ENCODE results near the gene EXOC3. TPM values are rescaled to one million over a fixed set of nuclear protein-coding genes. Genes with fewer than 3 reads are reported as not detected.
"Not testable (repeated sequence)": the region's sequence is repeated elsewhere in the genome, so short reads cannot be mapped to it uniquely, and the experiment has no call there.

EXOC3 gene
- total RNA-seq, 1 experiment from 2014 or later, result 155 TPM

DNA sequence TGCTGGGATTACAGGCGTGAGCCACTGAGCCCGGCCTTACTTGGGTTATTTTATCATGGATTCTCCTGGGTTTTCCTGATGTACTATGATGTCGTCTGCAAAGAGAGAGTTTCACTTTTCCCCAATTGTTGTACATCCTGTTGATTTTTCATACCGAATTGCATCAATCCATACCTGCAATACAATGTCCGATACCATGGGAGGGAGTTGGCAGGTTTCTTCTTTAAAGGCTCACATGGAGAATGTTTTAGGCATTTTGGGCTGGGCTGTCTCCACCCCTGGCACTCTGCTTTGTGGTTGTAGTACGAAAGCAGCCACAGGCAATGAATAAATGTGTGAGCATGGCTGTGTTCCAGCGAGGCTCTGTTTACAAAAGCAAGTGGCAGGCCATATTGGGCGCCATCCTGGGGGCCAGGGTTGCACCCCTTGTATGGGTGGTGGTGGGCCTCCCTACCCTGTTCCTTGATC is 35.1 kb upstream of the EXOC3 start:
- Histone ChIP-seq H2AFZ (no peak overlapping the region), H3K9me2 (ENCODE audit: insufficient read depth) (no peaks in the 10 kb centered on the region), H3K4me2 (no peak overlapping the region), H4K20me1 (ENCODE audit: insufficient read depth) (no peaks in the 10 kb centered on the region), H3K4me1 (replicated peaks; ENCODE audit: insufficient read depth) (no peaks in the 10 kb centered on the region), H3K79me2 (ENCODE audit: low read depth) (no peaks in the 10 kb centered on the region), H3K9me3 (ENCODE audit: insufficient read depth, low read depth) (no peaks in the 10 kb centered on the region), H3F3A (ENCODE audit: insufficient read depth, low read depth) (no peaks in the 10 kb centered on the region), H3K27ac (no peak overlapping the region), H3K4me3 (no peak overlapping the region), H3K36me3 (ENCODE audit: low read depth) (no peaks in the 10 kb centered on the region), H3K27me3 (ENCODE audit: insufficient read depth, low read depth) (no peaks in the 10 kb centered on the region)
- no TSS peak for BruUV-seq (replicated peaks)
- ChIA-PET CTCF (no interaction called here), POLR2A (ENCODE audit: unreplicated experiment) (interaction anchor here (0.7 kb wide), 1 partner anchor 124 kb away, joined by 3 read pairs; no protein-coding TSS in a partner anchor)
- no peak for DNase-seq
- intact Hi-C loops (cut with micrococcal nuclease; ENCODE audit: unreplicated experiment), result no loop called here
- TF ChIP-seq, protein P1, sequence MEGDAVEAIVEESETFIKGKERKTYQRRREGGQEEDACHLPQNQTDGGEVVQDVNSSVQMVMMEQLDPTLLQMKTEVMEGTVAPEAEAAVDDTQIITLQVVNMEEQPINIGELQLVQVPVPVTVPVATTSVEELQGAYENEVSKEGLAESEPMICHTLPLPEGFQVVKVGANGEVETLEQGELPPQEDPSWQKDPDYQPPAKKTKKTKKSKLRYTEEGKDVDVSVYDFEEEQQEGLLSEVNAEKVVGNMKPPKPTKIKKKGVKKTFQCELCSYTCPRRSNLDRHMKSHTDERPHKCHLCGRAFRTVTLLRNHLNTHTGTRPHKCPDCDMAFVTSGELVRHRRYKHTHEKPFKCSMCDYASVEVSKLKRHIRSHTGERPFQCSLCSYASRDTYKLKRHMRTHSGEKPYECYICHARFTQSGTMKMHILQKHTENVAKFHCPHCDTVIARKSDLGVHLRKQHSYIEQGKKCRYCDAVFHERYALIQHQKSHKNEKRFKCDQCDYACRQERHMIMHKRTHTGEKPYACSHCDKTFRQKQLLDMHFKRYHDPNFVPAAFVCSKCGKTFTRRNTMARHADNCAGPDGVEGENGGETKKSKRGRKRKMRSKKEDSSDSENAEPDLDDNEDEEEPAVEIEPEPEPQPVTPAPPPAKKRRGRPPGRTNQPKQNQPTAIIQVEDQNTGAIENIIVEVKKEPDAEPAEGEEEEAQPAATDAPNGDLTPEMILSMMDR (conservative IDR thresholded peaks at IDR 0.05), result no peak
- no peak for TF ChIP-seq EZH2 (IDR thresholded peaks at IDR 0.05; ENCODE audit: low read depth)

DNA sequence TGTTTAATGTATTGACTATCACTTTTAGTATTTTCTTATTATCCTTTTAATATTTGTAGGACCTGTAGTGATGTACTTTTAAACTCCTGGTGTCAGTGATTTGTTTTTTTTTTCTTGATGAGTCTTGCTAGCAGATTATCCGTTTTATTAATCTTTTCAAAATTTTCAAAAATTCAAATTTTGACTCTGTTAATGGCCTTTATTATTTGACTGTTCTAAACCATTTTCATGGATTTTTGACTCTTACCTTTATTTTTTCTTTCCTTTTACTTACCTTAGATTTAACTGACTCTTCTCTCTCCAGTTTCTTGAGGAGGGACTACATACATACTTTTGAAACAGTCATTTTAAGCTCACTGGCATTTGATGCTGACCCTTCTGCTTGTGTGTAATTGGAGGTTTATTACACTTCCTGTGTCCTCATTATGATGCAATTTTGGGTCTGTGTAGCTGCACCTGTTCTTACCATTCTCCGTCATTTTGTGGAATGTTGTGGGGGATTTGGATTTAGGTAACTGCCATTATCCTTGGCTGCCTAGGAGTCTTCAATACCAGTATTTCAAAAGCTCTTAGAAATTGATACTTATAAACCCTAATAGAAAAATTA is 32.0 kb upstream of the EXOC3 start:
- H3K4me1 ChIP-seq (replicated peaks; ENCODE audit: insufficient read depth), result no peaks in the 10 kb centered on the region
- H3K27me3 ChIP-seq (ENCODE audit: insufficient read depth, low read depth), result no peaks in the 10 kb centered on the region
- no peaks in the 10 kb centered on the region for H3F3A ChIP-seq (ENCODE audit: insufficient read depth, low read depth)
- no peaks in the 10 kb centered on the region for H3K36me3 ChIP-seq (ENCODE audit: low read depth)
- intact Hi-C loops (cut with micrococcal nuclease; ENCODE audit: unreplicated experiment), result no loop called here
- H4K20me1 ChIP-seq (ENCODE audit: insufficient read depth), result no peaks in the 10 kb centered on the region
- POLR2A ChIA-PET (ENCODE audit: unreplicated experiment), result interaction anchor here (0.6 kb wide), 1 partner anchor 1564 kb away, joined by 4 read pairs; no protein-coding TSS in a partner anchor
- no peak overlapping the region for H3K4me2 ChIP-seq
- H3K9me2 ChIP-seq (ENCODE audit: insufficient read depth), result no peaks in the 10 kb centered on the region
- BruUV-seq (replicated peaks), result no TSS peak
- no peaks in the 10 kb centered on the region for H3K9me3 ChIP-seq (ENCODE audit: insufficient read depth, low read depth)
- CTCF ChIA-PET, result interaction anchor here (0.5 kb wide), 1 partner anchor 126 kb away, joined by 7 read pairs; no protein-coding TSS in a partner anchor
- no peak overlapping the region for H2AFZ ChIP-seq
- H3K27ac ChIP-seq, result no peak overlapping the region
- H3K79me2 ChIP-seq (ENCODE audit: low read depth), result no peaks in the 10 kb centered on the region
- no peak overlapping the region for H3K4me3 ChIP-seq
- no peak for TF ChIP-seq EZH2 (IDR thresholded peaks at IDR 0.05; ENCODE audit: low read depth)
- TF ChIP-seq, protein P1 (conservative IDR thresholded peaks at IDR 0.05), result no peak
- no peak for DNase-seq

DNA sequence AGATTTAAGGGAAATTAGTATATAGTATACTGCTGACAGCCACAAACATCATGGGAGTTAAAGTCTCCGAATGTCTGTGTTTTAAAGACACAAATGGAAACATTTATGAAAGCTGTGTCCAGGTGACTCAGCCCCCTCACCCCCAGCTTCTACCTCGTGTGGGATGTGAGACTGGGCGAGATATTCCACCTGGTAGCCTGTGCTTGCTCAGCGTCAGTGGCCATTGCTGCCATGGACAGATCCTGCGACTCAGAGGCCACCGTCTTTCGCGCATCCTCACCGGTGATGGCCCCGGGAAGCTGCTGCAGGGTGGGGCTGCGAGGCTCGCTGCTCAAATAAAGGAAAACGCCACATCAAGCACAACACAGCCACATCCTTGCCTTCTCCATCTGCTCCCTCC is 31.2 kb upstream of the EXOC3 start:
- H4K20me1 ChIP-seq (ENCODE audit: insufficient read depth), result no peaks in the 10 kb centered on the region
- no peaks in the 10 kb centered on the region for H3K9me2 ChIP-seq (ENCODE audit: insufficient read depth)
- no peak overlapping the region for H3K4me2 ChIP-seq
- no peaks in the 10 kb centered on the region for H3F3A ChIP-seq (ENCODE audit: insufficient read depth, low read depth)
- TF ChIP-seq EZH2 (IDR thresholded peaks at IDR 0.05; ENCODE audit: low read depth), result no peak
- TF ChIP-seq, protein P1 (conservative IDR thresholded peaks at IDR 0.05), result no peak
- H3K4me3 ChIP-seq, result no peak overlapping the region
- no peaks in the 10 kb centered on the region for H3K79me2 ChIP-seq (ENCODE audit: low read depth)
- no peak overlapping the region for H3K27ac ChIP-seq
- CTCF ChIA-PET, result no interaction called here
- H2AFZ ChIP-seq, result no peak overlapping the region
- intact Hi-C loops (cut with micrococcal nuclease; ENCODE audit: unreplicated experiment), result loop anchor here (2.0 kb wide), 1 partner anchor 17 kb away; no protein-coding TSS in a partner anchor
- no peaks in the 10 kb centered on the region for H3K27me3 ChIP-seq (ENCODE audit: insufficient read depth, low read depth)
- no peaks in the 10 kb centered on the region for H3K36me3 ChIP-seq (ENCODE audit: low read depth)
- POLR2A ChIA-PET (ENCODE audit: unreplicated experiment), result interaction anchor here (0.5 to 0.6 kb wide), 2 partner anchors 771 to 1563 kb away, joined by 4 read pairs; no protein-coding TSS in a partner anchor
- no TSS peak for BruUV-seq (replicated peaks)
- H3K4me1 ChIP-seq (replicated peaks; ENCODE audit: insufficient read depth), result no peaks in the 10 kb centered on the region
- no peaks in the 10 kb centered on the region for H3K9me3 ChIP-seq (ENCODE audit: insufficient read depth, low read depth)
- DNase-seq, result no peak

DNA sequence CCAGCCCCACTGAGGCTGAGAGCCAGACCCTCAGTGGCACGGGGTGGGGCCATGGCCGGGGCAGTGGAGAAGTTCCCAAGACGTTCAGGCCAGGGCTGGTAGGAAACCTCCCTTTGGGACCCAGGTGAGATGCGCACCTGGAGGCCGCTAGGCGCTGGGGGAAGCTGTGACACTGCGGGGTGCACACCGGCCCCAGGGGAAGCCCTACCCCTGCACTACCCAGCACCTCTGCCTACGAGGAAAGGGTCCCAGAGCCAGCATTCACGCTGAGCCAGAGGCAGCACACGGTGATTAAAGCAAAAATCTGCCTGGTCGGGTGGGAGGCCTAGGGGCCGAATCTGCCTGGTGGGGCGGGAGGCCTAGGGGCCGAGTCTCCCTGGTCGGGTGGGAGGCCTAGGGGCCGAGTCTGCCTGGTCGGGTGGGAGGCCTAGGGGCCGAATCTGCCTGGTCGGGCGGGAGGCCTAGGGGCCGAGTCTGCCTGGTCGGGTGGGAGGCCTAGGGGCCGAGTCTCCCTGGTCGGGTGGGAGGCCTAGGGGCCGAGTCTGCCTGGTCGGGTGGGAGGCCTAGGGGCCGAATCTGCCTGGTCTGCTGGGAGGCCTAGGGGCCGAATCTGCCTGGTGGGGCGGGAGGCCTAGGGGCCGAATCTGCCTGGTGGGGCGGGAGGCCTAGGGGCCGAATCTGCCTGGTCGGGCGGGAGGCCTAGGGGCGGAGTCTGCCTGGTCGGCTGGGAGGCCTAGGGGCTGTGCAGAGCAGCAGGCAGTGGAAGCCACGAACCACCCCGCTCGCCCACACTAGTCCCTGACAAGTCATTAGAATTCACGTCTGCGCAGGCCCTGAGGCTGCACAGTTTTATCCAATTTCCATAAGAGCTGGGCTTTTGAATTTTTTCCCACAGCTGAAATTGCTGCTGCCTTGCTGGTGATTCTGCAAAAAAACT is 27.7 kb upstream of the EXOC3 start:
- H3K4me1 ChIP-seq (replicated peaks; ENCODE audit: insufficient read depth); H4K20me1 ChIP-seq (ENCODE audit: insufficient read depth); H3K36me3 ChIP-seq (ENCODE audit: low read depth); H3K27me3 ChIP-seq (ENCODE audit: insufficient read depth, low read depth); BruUV-seq (replicated peaks); H3K4me2 ChIP-seq; DNase-seq; H3K9me2 ChIP-seq (ENCODE audit: insufficient read depth); H3F3A ChIP-seq (ENCODE audit: insufficient read depth, low read depth); H2AFZ ChIP-seq; H3K79me2 ChIP-seq (ENCODE audit: low read depth); H3K4me3 ChIP-seq; H3K9me3 ChIP-seq (ENCODE audit: insufficient read depth, low read depth); intact Hi-C loops (cut with micrococcal nuclease; ENCODE audit: unreplicated experiment); H3K27ac ChIP-seq: not testable (repeated sequence)
- ChIA-PET POLR2A (ENCODE audit: unreplicated experiment) (interaction anchor here (0.5 to 0.7 kb wide), 4 partner anchors 16 to 199 kb away, joined by 3 to 7 read pairs (median 4); no protein-coding TSS in a partner anchor), CTCF (interaction anchor here (0.6 kb wide), 1 partner anchor 8 kb away, joined by 3 read pairs; no protein-coding TSS in a partner anchor)

All from PC-9 (cell line).